WTC11 (cell line): ENCODE data around the gene B3GALT5.

Source experiments
- CREM ChIP-seq: sonication (generic); formaldehyde crosslinking; IDR thresholded peaks from 2 replicates; pipeline ENCODE4 v1.8.1; 2022; ENCODE audit warnings: mild to moderate bottlenecking, missing genetic modification reagents, moderate library complexity
- CTCF ChIP-seq: fragments of 200-600 bp; IDR thresholded peaks from 2 replicates; pipeline ENCODE4 v1.8.0; 2022; ENCODE audit warnings: antibody characterized with exemption
- MAX ChIP-seq: sonication (generic); formaldehyde crosslinking; IDR thresholded peaks from 2 replicates; pipeline ENCODE4 v1.8.0; 2022; ENCODE audit warnings: mild to moderate bottlenecking, missing genetic modification reagents
- NFYB ChIP-seq: sonication (generic); formaldehyde crosslinking; conservative IDR thresholded peaks from 2 replicates; pipeline ENCODE4 v1.8.0; 2022; ENCODE audit warnings: low read depth, missing genetic modification reagents
- NR2C2 ChIP-seq: sonication (generic); formaldehyde crosslinking; IDR thresholded peaks from 2 replicates; pipeline ENCODE4 v1.8.0; 2022; ENCODE audit warnings: mild to moderate bottlenecking, missing genetic modification reagents
- SMAD4 ChIP-seq: sonication (generic); formaldehyde crosslinking; IDR thresholded peaks from 2 replicates; pipeline ENCODE4 v1.8.0; 2022; ENCODE audit warnings: mild to moderate bottlenecking, missing genetic modification reagents
- ZBTB43 ChIP-seq: sonication (generic); formaldehyde crosslinking; IDR thresholded peaks from 2 replicates; pipeline ENCODE4 v1.8.1; 2023; ENCODE audit warnings: mild to moderate bottlenecking, missing genetic modification reagents
- ZNF532 ChIP-seq: fragments of 250-450 bp; sonication (Bioruptor Pico); IDR thresholded peaks from 2 replicates; pipeline ENCODE4 v1.9.0; 2021; ENCODE audit warnings: mild to moderate bottlenecking, borderline replicate concordance

GRCh38 chr21:39650306-39650705 lies 37.6 kb downstream of the B3GALT5 start:
- TF ChIP-seq NR2C2 (CRISPR knock-in tag) (no peak), CREM (CRISPR knock-in tag) (no peak), ZBTB43 (CRISPR knock-in tag) (no peak), CTCF (no peak), SMAD4 (CRISPR knock-in tag) (no peak), MAX (no peak), ZNF532 (CRISPR knock-in tag) (no peak), NFYB (CRISPR knock-in tag) (no peak)
